Ishikawa (cell line): ENCODE measurements around the gene TMPRSS2.

ENCODE experiments used
- CEBPB ChIP-seq: IDR thresholded peaks from 2 replicates; pipeline ENCODE4 v1.6.1; 2012
- EGR1 ChIP-seq: IDR thresholded peaks from 2 replicates; pipeline ENCODE4 v1.6.1; 2012
- EP300 ChIP-seq: IDR thresholded peaks from 2 replicates; pipeline ENCODE4 v1.6.1; 2012; ENCODE audit warnings: borderline replicate concordance
- FOXM1 ChIP-seq: IDR thresholded peaks from 2 replicates; pipeline ENCODE4 v1.6.1; 2012; ENCODE audit warnings: low read depth, borderline replicate concordance
- MAX ChIP-seq: IDR thresholded peaks from 2 replicates; pipeline ENCODE4 v1.6.1; 2012
- RAD21 ChIP-seq: IDR thresholded peaks from 2 replicates; pipeline ENCODE4 v1.6.1; 2012; ENCODE audit warnings: low read depth
- TAF1 ChIP-seq: IDR thresholded peaks from 2 replicates; pipeline ENCODE4 v1.6.1; 2012; ENCODE audit warnings: low read depth, mild to moderate bottlenecking
- TCF12 ChIP-seq: IDR thresholded peaks from 2 replicates; pipeline ENCODE4 v1.6.1; 2012; ENCODE audit warnings: low read depth
- TEAD4 ChIP-seq: IDR thresholded peaks from 2 replicates; pipeline ENCODE4 v1.6.1; 2012
- ZBTB7A ChIP-seq: IDR thresholded peaks from 2 replicates; pipeline ENCODE4 v1.6.1; 2012; ENCODE audit warnings: low read depth
- TF ChIP-seq, protein P1 (sequence below): IDR thresholded peaks from 2 replicates; pipeline ENCODE4 v1.6.1; 2012
- TF ChIP-seq, protein P2 (sequence below): IDR thresholded peaks from 2 replicates; pipeline ENCODE4 v1.6.1; 2012; ENCODE audit warnings: low read depth, mild to moderate bottlenecking

DNA sequence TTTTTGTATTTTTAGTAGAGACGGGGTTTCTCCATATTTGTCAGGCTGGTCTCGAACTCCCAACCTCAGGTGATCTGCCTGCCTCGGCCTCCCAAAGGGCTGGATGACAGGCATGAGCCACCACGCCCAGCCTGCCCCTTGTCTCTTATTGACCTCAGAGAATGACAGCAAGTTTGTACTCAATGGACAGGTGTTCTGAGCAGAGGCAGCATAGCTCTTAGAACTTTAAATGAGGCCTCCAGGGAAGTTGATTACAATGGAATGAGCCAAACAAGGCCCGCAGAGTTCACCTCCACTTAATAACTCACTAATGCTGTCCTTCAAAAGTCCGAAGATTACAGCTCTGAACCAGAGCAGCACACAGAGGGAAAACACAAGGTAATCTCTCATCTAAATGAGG lies 10.9 kb downstream of the TMPRSS2 start:
- TF ChIP-seq FOXM1 (no peak), ZBTB7A (no peak), EGR1 (no peak), RAD21 (no peak), TCF12 (no peak), CEBPB (no peak), EP300 (no peak), MAX (no peak), TAF1 (no peak), TEAD4 (no peak)
- TF ChIP-seq, protein P1, sequence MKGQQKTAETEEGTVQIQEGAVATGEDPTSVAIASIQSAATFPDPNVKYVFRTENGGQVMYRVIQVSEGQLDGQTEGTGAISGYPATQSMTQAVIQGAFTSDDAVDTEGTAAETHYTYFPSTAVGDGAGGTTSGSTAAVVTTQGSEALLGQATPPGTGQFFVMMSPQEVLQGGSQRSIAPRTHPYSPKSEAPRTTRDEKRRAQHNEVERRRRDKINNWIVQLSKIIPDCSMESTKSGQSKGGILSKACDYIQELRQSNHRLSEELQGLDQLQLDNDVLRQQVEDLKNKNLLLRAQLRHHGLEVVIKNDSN = no peak
- TF ChIP-seq, protein P2, sequence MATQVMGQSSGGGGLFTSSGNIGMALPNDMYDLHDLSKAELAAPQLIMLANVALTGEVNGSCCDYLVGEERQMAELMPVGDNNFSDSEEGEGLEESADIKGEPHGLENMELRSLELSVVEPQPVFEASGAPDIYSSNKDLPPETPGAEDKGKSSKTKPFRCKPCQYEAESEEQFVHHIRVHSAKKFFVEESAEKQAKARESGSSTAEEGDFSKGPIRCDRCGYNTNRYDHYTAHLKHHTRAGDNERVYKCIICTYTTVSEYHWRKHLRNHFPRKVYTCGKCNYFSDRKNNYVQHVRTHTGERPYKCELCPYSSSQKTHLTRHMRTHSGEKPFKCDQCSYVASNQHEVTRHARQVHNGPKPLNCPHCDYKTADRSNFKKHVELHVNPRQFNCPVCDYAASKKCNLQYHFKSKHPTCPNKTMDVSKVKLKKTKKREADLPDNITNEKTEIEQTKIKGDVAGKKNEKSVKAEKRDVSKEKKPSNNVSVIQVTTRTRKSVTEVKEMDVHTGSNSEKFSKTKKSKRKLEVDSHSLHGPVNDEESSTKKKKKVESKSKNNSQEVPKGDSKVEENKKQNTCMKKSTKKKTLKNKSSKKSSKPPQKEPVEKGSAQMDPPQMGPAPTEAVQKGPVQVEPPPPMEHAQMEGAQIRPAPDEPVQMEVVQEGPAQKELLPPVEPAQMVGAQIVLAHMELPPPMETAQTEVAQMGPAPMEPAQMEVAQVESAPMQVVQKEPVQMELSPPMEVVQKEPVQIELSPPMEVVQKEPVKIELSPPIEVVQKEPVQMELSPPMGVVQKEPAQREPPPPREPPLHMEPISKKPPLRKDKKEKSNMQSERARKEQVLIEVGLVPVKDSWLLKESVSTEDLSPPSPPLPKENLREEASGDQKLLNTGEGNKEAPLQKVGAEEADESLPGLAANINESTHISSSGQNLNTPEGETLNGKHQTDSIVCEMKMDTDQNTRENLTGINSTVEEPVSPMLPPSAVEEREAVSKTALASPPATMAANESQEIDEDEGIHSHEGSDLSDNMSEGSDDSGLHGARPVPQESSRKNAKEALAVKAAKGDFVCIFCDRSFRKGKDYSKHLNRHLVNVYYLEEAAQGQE = no peak
